Measurements from ENCODE around the gene ABCC2. TPM values are rescaled to one million over a fixed set of nuclear protein-coding genes. Genes with fewer than 3 reads are reported as not detected.
"Not testable (repeated sequence)": the region's sequence is repeated elsewhere in the genome, so short reads cannot be mapped to it uniquely, and the experiment has no call there.

Gene ABCC2
- total RNA-seq, 1 donor from 2014 or later = 11.0 TPM

GRCh38 chr10:99742701-99743100 is 39.7 kb upstream of the ABCC2 start:
- Mint-ChIP-seq H3K9me3 (no peaks in the 10 kb centered on the region), H3K27me3 (no peaks in the 10 kb centered on the region), H3K4me3 (no peak overlapping the region), H3K36me3 (peaks cover 53% of the 10 kb centered on the region), H3K27ac (no peak overlapping the region), H3K4me1 (ENCODE audit: unreplicated experiment) (no peaks in the 10 kb centered on the region)
- no peak for DNase-seq (ENCODE audit: extremely low spot score, unreplicated experiment)
- no peak for TF ChIP-seq CTCF (conservative IDR thresholded peaks at IDR 0.05)

- Mint-ChIP-seq H3K27me3 (no peaks in the 10 kb centered on the region), H3K9me3 (no peaks in the 10 kb centered on the region)
Measured at GRCh38 chr10:99743841-99744240, 38.6 kb upstream of the ABCC2 start.

DNA sequence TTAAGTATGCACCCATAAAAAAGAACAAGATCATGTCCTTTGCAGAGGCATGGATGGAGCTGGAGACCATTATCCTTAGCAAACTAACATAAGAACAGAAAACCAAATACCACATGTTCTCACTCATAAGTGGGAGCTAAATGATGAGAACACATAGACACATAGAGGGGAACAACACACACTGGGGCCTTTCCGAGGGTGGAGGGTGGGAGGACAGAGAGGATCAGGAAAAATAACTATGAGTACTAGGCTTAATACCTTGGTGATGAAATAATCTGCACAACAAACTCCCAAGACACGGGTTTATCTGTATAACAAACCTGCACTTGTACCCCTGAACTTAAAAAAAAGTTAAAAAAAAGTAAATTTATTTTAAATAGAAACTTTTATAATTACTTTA is 36.3 kb upstream of the ABCC2 start:
- not testable (repeated sequence) for DNase-seq (ENCODE audit: extremely low spot score, unreplicated experiment); H3K4me1 Mint-ChIP-seq (ENCODE audit: unreplicated experiment); H3K27me3 Mint-ChIP-seq; H3K4me3 Mint-ChIP-seq; H3K9me3 Mint-ChIP-seq; H3K27ac Mint-ChIP-seq
- H3K36me3 Mint-ChIP-seq = peaks cover 41% of the 10 kb centered on the region

More at GRCh38 chr10:99743841-99744240, 38.6 kb upstream of the ABCC2 start:
- Mint-ChIP-seq H3K4me1 (ENCODE audit: unreplicated experiment) (no peaks in the 10 kb centered on the region), H3K36me3 (peaks cover 54% of the 10 kb centered on the region), H3K4me3 (no peak overlapping the region), H3K27ac (no peak overlapping the region)
- no peak for DNase-seq (ENCODE audit: extremely low spot score, unreplicated experiment)
- no peak for TF ChIP-seq CTCF (conservative IDR thresholded peaks at IDR 0.05)

GRCh38 chr10:99748823-99749451 is 33.5 kb upstream of the ABCC2 start:
- H3K27ac Mint-ChIP-seq = no peak overlapping the region
- TF ChIP-seq CTCF (conservative IDR thresholded peaks at IDR 0.05) = no peak
- H3K27me3 Mint-ChIP-seq = no peaks in the 10 kb centered on the region
- H3K9me3 Mint-ChIP-seq = no peaks in the 10 kb centered on the region
- H3K4me3 Mint-ChIP-seq = no peak overlapping the region
- no peak for DNase-seq (ENCODE audit: extremely low spot score, unreplicated experiment)
- H3K36me3 Mint-ChIP-seq = peaks cover 27% of the 10 kb centered on the region
- H3K4me1 Mint-ChIP-seq (ENCODE audit: unreplicated experiment) = no peaks in the 10 kb centered on the region

DNA sequence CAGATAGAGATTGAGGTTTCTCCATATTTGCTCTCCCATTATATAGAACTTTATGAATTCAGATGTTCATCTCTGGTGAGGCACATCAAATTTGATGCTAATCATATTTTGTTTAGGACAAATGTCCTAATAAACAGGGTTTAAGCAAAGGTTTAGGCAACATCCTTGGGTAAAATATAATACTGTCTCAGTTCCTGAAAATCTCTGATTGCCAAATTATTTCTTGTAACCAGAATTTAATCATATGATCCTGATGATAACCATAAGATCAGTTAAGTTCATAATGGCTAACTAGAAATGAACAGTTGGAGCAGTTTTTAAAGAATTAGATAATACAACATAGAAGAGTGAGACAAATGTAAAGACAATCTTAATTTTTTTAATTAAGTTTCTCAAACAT is 31.8 kb upstream of the ABCC2 start:
- Mint-ChIP-seq H3K4me1 (ENCODE audit: unreplicated experiment) (no peaks in the 10 kb centered on the region), H3K36me3 (peaks cover 25% of the 10 kb centered on the region), H3K4me3 (no peak overlapping the region), H3K27me3 (no peaks in the 10 kb centered on the region), H3K9me3 (no peaks in the 10 kb centered on the region), H3K27ac (no peak overlapping the region)
- DNase-seq (ENCODE audit: extremely low spot score, unreplicated experiment) = no peak
- no peak for TF ChIP-seq CTCF (conservative IDR thresholded peaks at IDR 0.05)

DNA sequence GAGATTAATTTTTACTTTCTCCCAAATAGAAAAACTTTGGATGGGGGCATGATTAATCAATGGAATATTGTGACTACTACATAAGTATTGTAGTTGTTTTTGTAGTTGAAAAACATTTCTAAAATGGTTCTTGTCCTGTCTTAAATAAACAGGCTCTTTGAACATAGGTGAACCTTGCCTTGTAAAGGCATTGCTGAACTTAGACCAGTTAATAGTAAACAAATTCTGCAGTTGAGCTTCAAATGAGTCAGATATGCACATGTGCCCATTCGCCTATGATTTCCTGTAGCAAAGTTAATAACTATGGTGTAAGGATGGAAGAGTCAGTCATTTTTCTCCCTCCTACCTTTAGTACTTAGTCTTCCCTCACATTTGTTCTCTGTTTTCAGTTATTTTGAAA is 27.8 kb upstream of the ABCC2 start:
- DNase-seq (ENCODE audit: extremely low spot score, unreplicated experiment) = no peak
- no peaks in the 10 kb centered on the region for H3K9me3 Mint-ChIP-seq
- H3K36me3 Mint-ChIP-seq = peaks cover 34% of the 10 kb centered on the region
- H3K27ac Mint-ChIP-seq = no peak overlapping the region
- no peak for TF ChIP-seq CTCF (conservative IDR thresholded peaks at IDR 0.05)
- H3K4me3 Mint-ChIP-seq = no peak overlapping the region
- no peaks in the 10 kb centered on the region for H3K27me3 Mint-ChIP-seq
- no peaks in the 10 kb centered on the region for H3K4me1 Mint-ChIP-seq (ENCODE audit: unreplicated experiment)
